Superior temporal gyrus (tissue), 1 donor: ENCODE results near the gene TCF23.
"Not testable (repeated sequence)": the region's sequence is repeated elsewhere in the genome, so short reads cannot be mapped to it uniquely, and the experiment has no call there.

ENCODE experiments used
- DNase-seq: peaks from one replicate; pipeline ENCODE4 v3.0.0-alpha.2; 2016; ENCODE audit errors: extremely low spot score

TCF23 gene

GRCh38 chr2:27148801-27149439 is at the start of gene TCF23:
Gene TCF23, plus strand, starts transcription at chr2:27149004. Its CDS starts 130 bp downstream, at chr2:27149134.
- DNase-seq, result no peak

GRCh38 chr2:27099334-27099955 is 49.4 kb upstream of the TCF23 start:
- DNase-seq, result no peak

- no peak for DNase-seq
These were observed 48.8 kb upstream of the TCF23 start for GRCh38 chr2:27100036-27100435.

GRCh38 chr2:27102329-27102728 is 46.5 kb upstream of the TCF23 start:
- DNase-seq, result no peak

GRCh38 chr2:27105981-27106380 is 42.8 kb upstream of the TCF23 start:
- DNase-seq, result no peak

GRCh38 chr2:27108221-27108620 is 40.6 kb upstream of the TCF23 start:
- no peak for DNase-seq

- DNase-seq, result no peak
These were observed 39.7 kb upstream of the TCF23 start for GRCh38 chr2:27109083-27109482.

- not testable (repeated sequence) for DNase-seq
These were observed 38.0 kb upstream of the TCF23 start for GRCh38 chr2:27110603-27111352.

GRCh38 chr2:27111392-27112078 is 37.3 kb upstream of the TCF23 start:
- not testable (repeated sequence) for DNase-seq

- DNase-seq, result no peak
These were observed 33.3 kb upstream of the TCF23 start for GRCh38 chr2:27115519-27115918.

GRCh38 chr2:27117995-27118524 is 30.7 kb upstream of the TCF23 start:
- DNase-seq, result no peak

- DNase-seq, result no peak
These were observed 30.1 kb upstream of the TCF23 start, which contains the start of gene CGREF1 for GRCh38 chr2:27118525-27119329. Gene CGREF1, minus strand, starts transcription at chr2:27119128. Its CDS starts 14,762 bp downstream, at chr2:27104366.

- DNase-seq, result not testable (repeated sequence)
These were observed 29.5 kb upstream of the TCF23 start for GRCh38 chr2:27119330-27119670.

GRCh38 chr2:27121906-27122305 is 26.9 kb upstream of the TCF23 start:
- no peak for DNase-seq

GRCh38 chr2:27122791-27123190 is 26.0 kb upstream of the TCF23 start:
- no peak for DNase-seq

- DNase-seq, result peak; percentile 50
These were observed 25.3 kb upstream of the TCF23 start, which contains the start of gene ABHD1 for GRCh38 chr2:27123302-27124150. Gene ABHD1, plus strand, starts transcription at chr2:27123815. Its CDS starts 134 bp downstream, at chr2:27123949.

- no peak for DNase-seq
These were observed 23.7 kb upstream of the TCF23 start for GRCh38 chr2:27125104-27125503.

GRCh38 chr2:27126252-27126710 is 22.5 kb upstream of the TCF23 start:
- DNase-seq, result no peak

GRCh38 chr2:27127883-27128667 is 20.7 kb upstream of the TCF23 start:
- DNase-seq, result no peak
